GM10266 (cell line): ENCODE measurements around the gene SACS.

Experiments used
- DNase-seq: peaks from one replicate; pipeline ENCODE4 v3.0.0; 2012; ENCODE audit errors: extremely low spot score
- TF ChIP-seq, protein P1 (sequence below): IDR thresholded peaks from 2 replicates; pipeline ENCODE4 v1.5.1; 2012; ENCODE audit warnings: mild to moderate bottlenecking, low read depth; ENCODE audit not compliant: control insufficient read depth, insufficient read depth; ENCODE audit errors: missing control alignments

SACS gene

GRCh38 chr13:23433171-23434153, at the start of gene SACS:
Gene SACS (minus strand): TSS chr13:23433702. CDS start chr13:23411239, 22,463 bp downstream.
- TF ChIP-seq, protein P1, sequence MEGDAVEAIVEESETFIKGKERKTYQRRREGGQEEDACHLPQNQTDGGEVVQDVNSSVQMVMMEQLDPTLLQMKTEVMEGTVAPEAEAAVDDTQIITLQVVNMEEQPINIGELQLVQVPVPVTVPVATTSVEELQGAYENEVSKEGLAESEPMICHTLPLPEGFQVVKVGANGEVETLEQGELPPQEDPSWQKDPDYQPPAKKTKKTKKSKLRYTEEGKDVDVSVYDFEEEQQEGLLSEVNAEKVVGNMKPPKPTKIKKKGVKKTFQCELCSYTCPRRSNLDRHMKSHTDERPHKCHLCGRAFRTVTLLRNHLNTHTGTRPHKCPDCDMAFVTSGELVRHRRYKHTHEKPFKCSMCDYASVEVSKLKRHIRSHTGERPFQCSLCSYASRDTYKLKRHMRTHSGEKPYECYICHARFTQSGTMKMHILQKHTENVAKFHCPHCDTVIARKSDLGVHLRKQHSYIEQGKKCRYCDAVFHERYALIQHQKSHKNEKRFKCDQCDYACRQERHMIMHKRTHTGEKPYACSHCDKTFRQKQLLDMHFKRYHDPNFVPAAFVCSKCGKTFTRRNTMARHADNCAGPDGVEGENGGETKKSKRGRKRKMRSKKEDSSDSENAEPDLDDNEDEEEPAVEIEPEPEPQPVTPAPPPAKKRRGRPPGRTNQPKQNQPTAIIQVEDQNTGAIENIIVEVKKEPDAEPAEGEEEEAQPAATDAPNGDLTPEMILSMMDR = no peak
- no peak for DNase-seq

GRCh38 chr13:23480324-23480723, 46.8 kb upstream of the SACS start:
- TF ChIP-seq, protein P1 = no peak
- DNase-seq = no peak

DNA sequence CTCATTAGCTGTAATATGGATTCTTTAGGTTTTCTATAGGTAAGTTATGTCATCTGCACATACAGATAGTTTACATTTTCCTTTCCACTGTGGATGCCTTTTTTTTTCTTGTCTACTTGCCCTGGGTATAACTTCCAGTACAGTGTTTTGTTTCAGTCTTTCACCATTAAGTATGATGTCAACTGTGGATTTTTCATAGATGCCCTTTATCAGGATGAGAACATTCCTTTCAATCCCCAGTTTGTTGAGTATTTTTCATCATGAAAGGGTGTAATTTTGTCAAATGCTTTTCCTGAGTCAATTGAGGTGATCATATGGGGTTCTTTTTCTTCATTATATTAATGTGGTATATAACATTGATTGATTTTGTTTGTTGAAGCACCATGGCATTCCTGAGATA, 43.6 kb upstream of the SACS start:
- TF ChIP-seq, protein P1 = no peak
- DNase-seq = no peak

GRCh38 chr13:23473221-23473620, 39.7 kb upstream of the SACS start:
- TF ChIP-seq, protein P1 = no peak
- DNase-seq = no peak

DNA sequence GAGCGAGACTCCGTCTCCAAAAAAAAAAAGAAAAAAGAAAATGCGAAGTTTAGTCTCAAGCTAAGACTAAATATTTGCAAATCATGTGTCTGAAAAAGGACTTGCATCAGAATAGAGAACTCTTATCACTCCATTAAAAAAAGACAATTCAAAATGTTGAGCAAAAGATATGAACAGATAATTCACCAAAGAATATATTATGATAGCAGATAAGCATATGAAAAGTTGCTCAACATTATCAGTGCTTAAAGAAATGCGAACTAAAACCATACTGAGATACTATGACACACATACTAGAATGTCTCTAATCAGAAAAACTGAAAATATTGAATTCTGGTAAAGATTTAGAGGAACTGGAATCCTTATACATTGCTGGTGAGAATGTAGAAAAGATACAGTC, 38.7 kb upstream of the SACS start:
- TF ChIP-seq, protein P1 = no peak
- no peak for DNase-seq

DNA sequence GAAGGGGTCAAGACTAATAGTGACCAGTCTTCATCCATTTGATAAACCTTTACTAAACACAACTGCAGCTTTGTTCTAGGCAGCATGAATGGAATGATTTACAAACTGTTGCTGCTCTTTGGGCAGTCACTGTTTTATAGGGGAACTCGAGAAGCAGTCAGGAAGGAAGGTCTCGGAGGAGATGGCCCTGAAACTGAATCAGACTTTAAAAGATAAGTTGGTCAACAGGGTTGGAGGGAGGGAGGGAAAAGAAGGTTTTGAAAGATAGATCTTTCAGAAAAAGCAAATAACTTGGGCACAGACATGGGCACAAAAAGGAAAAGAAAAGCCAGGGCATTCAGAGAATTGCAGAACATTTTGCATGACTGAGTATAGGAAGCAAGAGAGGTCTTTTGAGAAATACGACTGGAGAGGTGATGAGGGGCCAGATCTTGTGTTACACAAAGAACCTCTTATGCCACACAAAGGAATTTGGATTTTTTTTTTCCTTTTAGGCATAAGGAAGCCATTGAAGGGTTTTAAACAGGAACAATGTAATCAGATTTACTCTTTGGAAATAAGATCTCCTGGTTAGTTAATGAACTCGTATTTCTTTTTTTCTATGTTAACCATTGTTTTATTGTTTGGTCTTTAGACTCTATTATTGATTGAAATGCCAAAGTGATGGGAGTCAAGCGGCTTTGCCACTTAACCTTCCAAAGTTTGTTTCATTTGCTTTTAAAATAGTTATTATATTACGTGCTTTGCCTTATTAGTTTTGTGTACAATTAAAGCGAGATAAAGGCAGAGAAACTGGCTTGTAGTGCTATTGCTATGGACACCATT, 37.5 kb upstream of the SACS start:
- DNase-seq = no peak
- TF ChIP-seq, protein P1 = no peak
